VCaP (cell line): ENCODE measurements around the gene DPY19L2.
"Not testable (repeated sequence)": the region's sequence is repeated elsewhere in the genome, so short reads cannot be mapped to it uniquely, and the experiment has no call there.

Experiments used
- H3K27ac ChIP-seq: fragments of 450-650 bp; 2 replicates; pipeline ENCODE4 v1.5.1; 2017
- CTCF ChIP-seq: fragments of 450-650 bp; conservative IDR thresholded peaks from 2 replicates; pipeline ENCODE4 v1.5.1; 2017; ENCODE audit warnings: mild to moderate bottlenecking, moderate library complexity

Gene DPY19L2

DNA sequence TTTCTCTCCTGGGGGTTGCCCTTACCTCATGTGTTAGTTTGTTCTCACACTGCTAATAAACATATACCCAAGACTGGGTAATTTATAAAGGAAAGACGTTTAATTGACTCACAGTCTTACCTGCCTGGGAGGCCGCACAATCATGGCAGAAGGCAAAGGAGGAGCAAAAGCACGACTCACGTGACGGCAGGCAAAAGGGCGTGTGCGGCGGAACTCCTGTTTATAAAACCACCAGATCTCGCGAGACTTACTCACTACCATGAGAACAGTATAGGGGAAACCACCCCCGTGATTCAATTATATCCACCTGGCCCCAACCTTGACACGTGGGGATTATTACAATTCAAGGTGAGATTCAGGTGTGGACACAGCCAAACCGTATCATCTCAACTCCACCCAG is 116.9 kb downstream of the DPY19L2 start:
- H3K27ac ChIP-seq = not testable (repeated sequence)

DNA sequence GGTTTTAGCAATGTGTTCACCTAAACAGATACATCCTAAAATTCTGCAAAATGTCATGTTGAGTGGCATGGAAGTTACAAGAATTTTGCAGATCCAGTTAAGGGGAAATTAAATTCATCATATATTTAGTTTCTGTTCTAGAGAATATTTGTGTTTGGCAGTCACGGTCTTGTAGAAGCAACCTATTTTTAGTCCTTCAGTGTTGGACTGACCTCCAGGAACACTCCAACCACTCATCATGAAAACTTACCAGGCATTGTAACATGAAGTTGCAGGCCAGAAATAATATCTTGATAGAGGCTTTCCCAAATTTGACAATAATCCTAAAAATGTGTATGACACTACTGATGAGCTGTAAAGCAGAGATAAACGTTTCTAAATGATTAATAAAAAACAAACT is 119.3 kb downstream of the DPY19L2 start:
- H3K27ac ChIP-seq = not testable (repeated sequence)

DNA sequence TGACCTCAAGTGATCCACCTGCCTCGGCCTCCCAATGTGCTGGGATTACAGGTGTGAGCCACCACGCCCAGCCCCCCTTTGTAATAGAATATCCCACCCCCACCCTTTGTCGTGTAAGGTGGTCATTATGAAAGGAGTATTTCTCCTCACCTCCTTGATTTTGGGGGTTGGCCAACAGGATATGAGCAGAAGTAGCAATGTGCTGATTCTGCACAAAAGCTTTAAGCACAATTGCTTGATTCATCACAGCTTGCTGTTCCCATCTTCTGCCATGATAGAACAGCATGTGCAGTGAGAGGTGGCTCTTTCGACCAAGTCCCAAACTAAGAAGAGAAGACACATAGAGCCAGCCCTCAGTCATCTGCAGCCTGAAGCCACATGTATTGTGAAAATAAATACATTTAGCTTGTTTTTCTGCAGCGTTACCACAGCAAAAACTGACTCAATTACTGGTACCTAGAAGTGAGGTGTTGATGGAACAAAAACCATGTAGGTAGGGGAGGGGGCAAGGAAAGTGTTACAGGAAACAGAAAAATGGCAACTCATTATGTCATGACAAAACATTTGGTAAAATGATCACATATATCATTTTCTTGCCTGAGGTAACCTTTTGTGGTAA is 122.9 kb downstream of the DPY19L2 start:
- H3K27ac ChIP-seq = not testable (repeated sequence)

GRCh38 chr12:63538656-63539055 is 129.6 kb downstream of the DPY19L2 start:
- H3K27ac ChIP-seq = not testable (repeated sequence)

DNA sequence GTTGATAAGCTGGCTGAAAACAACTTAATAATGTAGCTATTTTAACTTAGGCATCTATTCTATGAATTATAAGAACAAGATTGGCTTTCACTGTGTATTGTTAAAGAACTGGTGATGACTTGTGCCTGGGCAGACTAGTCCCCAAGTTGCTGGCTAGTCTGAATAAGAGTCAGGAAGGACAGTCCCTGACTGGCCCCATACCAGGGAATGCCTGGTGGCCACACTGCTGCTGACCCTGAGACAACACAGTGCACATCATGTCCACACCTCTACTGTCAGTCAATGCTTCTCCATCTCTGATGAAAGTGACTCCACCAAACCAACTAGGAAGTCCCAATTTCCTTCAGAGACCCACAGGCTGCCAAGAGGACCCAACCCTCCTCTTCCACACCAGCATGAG is 130.5 kb downstream of the DPY19L2 start:
- H3K27ac ChIP-seq = not testable (repeated sequence)

DNA sequence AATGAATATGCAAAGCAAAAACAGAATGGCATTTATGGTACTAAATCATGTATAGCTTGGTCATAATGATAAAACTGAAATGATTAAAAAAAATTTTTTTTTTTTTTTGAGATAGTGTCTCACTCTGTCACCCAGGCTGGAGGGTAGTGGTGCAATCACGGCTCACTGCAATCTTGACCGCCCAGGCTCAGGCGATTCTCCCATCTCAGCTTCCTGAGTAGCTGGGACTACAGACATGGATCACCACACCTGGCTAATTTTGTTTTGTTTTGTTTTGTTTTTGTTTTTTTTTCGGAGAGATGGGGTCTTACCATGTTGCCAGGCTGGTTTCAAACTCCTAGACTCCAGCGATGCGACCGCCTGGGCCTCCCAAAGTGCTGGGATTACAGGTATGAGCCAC is 138.7 kb downstream of the DPY19L2 start:
- H3K27ac ChIP-seq = not testable (repeated sequence)

GRCh38 chr12:63525831-63526230 is 142.5 kb downstream of the DPY19L2 start:
- no peak overlapping the region for H3K27ac ChIP-seq
- TF ChIP-seq CTCF = no peak

GRCh38 chr12:63521706-63522105 is 146.6 kb downstream of the DPY19L2 start:
- H3K27ac ChIP-seq = no peak overlapping the region
- TF ChIP-seq CTCF = no peak
